GM12892 (cell line): ENCODE data around the gene MAGI3.

Experiments
- POLR2A ChIP-seq: IDR thresholded peaks from 2 replicates; pipeline ENCODE4 v1.6.1; 2011; ENCODE audit warnings: low read depth, low read length, control low read depth
- POLR2AphosphoS5 ChIP-seq: IDR thresholded peaks from 2 replicates; pipeline ENCODE4 v1.6.1; 2011; ENCODE audit warnings: low read depth, low read length, control low read depth

GRCh38 chr1:113665071-113665470 is 274.8 kb downstream of the MAGI3 start:
- TF ChIP-seq POLR2A, result no peak
- no peak for TF ChIP-seq POLR2AphosphoS5
